ENCODE data around the gene SUGCT. TPM values are rescaled to one million over a fixed set of nuclear protein-coding genes. Genes with fewer than 3 reads are reported as not detected.

The SUGCT gene
- total RNA-seq, 1 experiment from 2014 or later = 5.4 TPM

DNA sequence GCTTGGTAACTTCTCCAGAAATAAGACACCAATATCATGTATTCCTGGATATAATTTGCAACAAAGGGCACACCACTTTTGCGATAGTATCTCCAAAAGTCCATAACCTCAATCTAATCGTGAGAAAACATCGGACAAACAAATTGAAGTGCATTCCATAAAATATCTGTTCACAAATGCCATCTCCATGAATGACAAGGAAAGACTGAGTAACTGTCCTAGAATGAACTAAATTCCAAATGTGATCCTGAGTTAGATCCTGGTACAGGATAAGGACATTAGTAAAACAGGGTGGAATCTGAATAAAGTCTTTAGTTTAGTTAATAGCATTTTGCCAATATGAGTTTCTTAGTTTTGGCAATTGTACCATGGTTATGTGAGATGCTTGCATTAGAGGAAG is 384.2 kb downstream of the SUGCT start:
- no peak overlapping the region for H2AK5ac ChIP-seq (ENCODE audit: insufficient read length, low read length)
- Mint-ChIP-seq H3K4me1 (peaks cover 2 to 4% of the 10 kb centered on the region in 2 experiments; a peak in 1 of 4 replicates), H3K9me3 (no peaks in the 10 kb centered on the region), H3K4me3 (no peak overlapping the region), H3K27ac (no peak overlapping the region), H3K27me3 (ENCODE audit: low read depth) (no peaks in the 10 kb centered on the region), H3K36me3 (ENCODE audit: insufficient read depth in 1 of 3, low read depth in 3 of 3) (no peaks in the 10 kb centered on the region)
- no CpG with 5 or more reads among the region's 3 CpGs for WGBS (ENCODE audit: extremely low coverage, insufficient read length, low lambda C conversion rate)
- H3K9me3 ChIP-seq (ENCODE audit: control insufficient read depth, low read depth, low read length) = no peaks in the 10 kb centered on the region
- H3T11ph ChIP-seq (ENCODE audit: low read length) = no peak overlapping the region
- H4K8ac ChIP-seq (replicated peaks; ENCODE audit: insufficient read length, low read depth, low read length) = no peak overlapping the region
- no peaks in the 10 kb centered on the region for H3K23me2 ChIP-seq (ENCODE audit: insufficient read length, low read depth, low read length, poor library complexity, severe bottlenecking)
- H3K4me1 ChIP-seq (ENCODE audit: insufficient read depth, low read length) = no peaks in the 10 kb centered on the region
- no peak overlapping the region for H2BK5ac ChIP-seq (ENCODE audit: insufficient read length, low read length)
- no peak overlapping the region for H4K91ac ChIP-seq (ENCODE audit: insufficient read length, low read depth, low read length)
- TF ChIP-seq, protein P1, sequence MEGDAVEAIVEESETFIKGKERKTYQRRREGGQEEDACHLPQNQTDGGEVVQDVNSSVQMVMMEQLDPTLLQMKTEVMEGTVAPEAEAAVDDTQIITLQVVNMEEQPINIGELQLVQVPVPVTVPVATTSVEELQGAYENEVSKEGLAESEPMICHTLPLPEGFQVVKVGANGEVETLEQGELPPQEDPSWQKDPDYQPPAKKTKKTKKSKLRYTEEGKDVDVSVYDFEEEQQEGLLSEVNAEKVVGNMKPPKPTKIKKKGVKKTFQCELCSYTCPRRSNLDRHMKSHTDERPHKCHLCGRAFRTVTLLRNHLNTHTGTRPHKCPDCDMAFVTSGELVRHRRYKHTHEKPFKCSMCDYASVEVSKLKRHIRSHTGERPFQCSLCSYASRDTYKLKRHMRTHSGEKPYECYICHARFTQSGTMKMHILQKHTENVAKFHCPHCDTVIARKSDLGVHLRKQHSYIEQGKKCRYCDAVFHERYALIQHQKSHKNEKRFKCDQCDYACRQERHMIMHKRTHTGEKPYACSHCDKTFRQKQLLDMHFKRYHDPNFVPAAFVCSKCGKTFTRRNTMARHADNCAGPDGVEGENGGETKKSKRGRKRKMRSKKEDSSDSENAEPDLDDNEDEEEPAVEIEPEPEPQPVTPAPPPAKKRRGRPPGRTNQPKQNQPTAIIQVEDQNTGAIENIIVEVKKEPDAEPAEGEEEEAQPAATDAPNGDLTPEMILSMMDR (conservative IDR thresholded peaks at IDR 0.05) = no peak
- no peak overlapping the region for H3K56ac ChIP-seq (ENCODE audit: insufficient read length, low read depth, low read length)
- H3K9ac ChIP-seq (ENCODE audit: extremely low read depth, insufficient read length, low read length) = no peak overlapping the region
- H2BK12ac ChIP-seq (ENCODE audit: insufficient read length, low read depth, low read length) = no peak overlapping the region
- DNase-seq = no peak
- no peak overlapping the region for H2BK15ac ChIP-seq (ENCODE audit: low read depth, low read length)
- H3K23ac ChIP-seq (ENCODE audit: insufficient read length, low read depth, low read length) = no peak overlapping the region
- H3K27ac ChIP-seq (ENCODE audit: insufficient read length, low read depth, low read length) = no peak overlapping the region
- no peak overlapping the region for H3K14ac ChIP-seq (ENCODE audit: insufficient read depth, low read length)
- no peaks in the 10 kb centered on the region for H3K79me2 ChIP-seq (ENCODE audit: insufficient read depth, low read length)
- H3K27me3 ChIP-seq (ENCODE audit: insufficient read depth, low read length) = no peaks in the 10 kb centered on the region
- H3K79me1 ChIP-seq (ENCODE audit: insufficient read depth, low read depth, low read length, poor library complexity, severe bottlenecking) = no peaks in the 10 kb centered on the region
- no peak overlapping the region for H2BK120ac ChIP-seq (ENCODE audit: low read depth, low read length, poor library complexity, severe bottlenecking)
- no peaks in the 10 kb centered on the region for H4K20me1 ChIP-seq (ENCODE audit: control insufficient read depth, insufficient read depth, insufficient read length)
- no peak overlapping the region for H3K4ac ChIP-seq (ENCODE audit: low read depth, low read length)
- no peak overlapping the region for H2AFZ ChIP-seq (ENCODE audit: low read length)
- no peak overlapping the region for H3K4me2 ChIP-seq (ENCODE audit: insufficient read depth, insufficient read length, low read length)
- no peak overlapping the region for H2BK20ac ChIP-seq (ENCODE audit: low read depth, low read length, poor library complexity, severe bottlenecking)
- no peak overlapping the region for H4K5ac ChIP-seq (ENCODE audit: insufficient read length, low read depth, low read length)
- no peak overlapping the region for H3K18ac ChIP-seq (ENCODE audit: insufficient read length, low read depth, low read length)
